BJ (cell line): ENCODE measurements around the gene TESK2. TPM values are rescaled to one million over a fixed set of nuclear protein-coding genes. Genes with fewer than 3 reads are reported as not detected.

Experiments
- CTCF ChIA-PET: fragments of 350-600 bp; formaldehyde crosslinking; extraction: SDS; loops from one replicate; lab custom pipeline; 2021; ENCODE audit warnings: antibody characterized with exemption, inconsistent platforms; lab: Yijun Ruan, JAX
- POLR2A ChIA-PET: fragments of 300-600 bp; sonication (Branson Sonifier 250); formaldehyde crosslinking; extraction: SDS; loops from one replicate; lab custom pipeline; 2021; ENCODE audit warnings: antibody characterized with exemption; lab: Charles Lee
- DNase-seq: peaks from one replicate; pipeline ENCODE4 v3.0.0-alpha.2; 2011; ENCODE audit warnings: low read depth
- H3K27me3 ChIP-seq: 2 replicates; pipeline ENCODE4 v1.6.0; 2011; ENCODE audit warnings: low read length; ENCODE audit not compliant: control insufficient read depth, insufficient read depth
- H3K36me3 ChIP-seq: 2 replicates; pipeline ENCODE4 v1.5.1; 2011; ENCODE audit warnings: low read length; ENCODE audit not compliant: control insufficient read depth, insufficient read depth
- H3K4me3 ChIP-seq: 2 replicates; pipeline ENCODE4 v1.5.1; 2011; ENCODE audit warnings: low read depth, mild to moderate bottlenecking, control low read depth, low read length
- CTCF ChIP-seq: IDR thresholded peaks from 2 replicates; pipeline ENCODE4 v1.5.1; 2011; ENCODE audit warnings: low read depth, mild to moderate bottlenecking, control low read depth, inconsistent platforms, low read length, moderate library complexity; ENCODE audit not compliant: insufficient read depth
- polyA plus RNA-seq: library from polyadenylated mRNA; depleted of rRNA; stranded (reverse); fragments of >200 nt; gene quantifications from 2 replicates; pipeline ENCODE4 v1.2.3, GENCODE V29; 2011

Gene TESK2
- polyA plus RNA-seq, 1 experiment, result 2.5 TPM

DNA sequence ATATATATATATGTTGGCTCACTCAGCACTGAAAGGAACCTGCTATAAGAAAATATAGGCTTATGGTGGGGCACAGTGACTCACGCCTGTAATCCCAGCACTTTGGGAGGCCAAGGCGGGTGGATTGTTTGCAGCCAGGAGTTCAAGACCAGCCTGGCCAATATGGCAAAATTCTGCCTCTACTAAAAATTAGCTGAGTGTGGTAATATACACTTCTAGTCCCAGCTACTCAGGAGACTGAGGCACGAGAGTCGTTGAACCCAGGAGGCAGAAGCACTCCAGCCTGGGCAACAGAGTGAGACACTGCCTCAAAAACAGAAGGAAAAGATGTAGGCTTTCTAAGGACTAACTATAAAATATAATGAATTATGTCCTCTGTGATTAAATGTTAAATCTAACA lies 136.1 kb downstream of the TESK2 start:
- ChIA-PET CTCF (interaction anchor here (0.6 to 3.3 kb wide), 2 partner anchors 137 to 646 kb away, joined by 3 to 18 read pairs; partner anchors contain the start of gene TESK2), POLR2A (no interaction called here)
- H3K27me3 ChIP-seq, result no peaks in the 10 kb centered on the region
- H3K4me3 ChIP-seq, result no peak overlapping the region
- no peak for TF ChIP-seq CTCF
- H3K36me3 ChIP-seq, result no peaks in the 10 kb centered on the region
- no peak for DNase-seq

- TF ChIP-seq CTCF, result no peak
- no peaks in the 10 kb centered on the region for H3K36me3 ChIP-seq
- ChIA-PET POLR2A (no interaction called here), CTCF (interaction anchor here (3.3 kb wide), 1 partner anchor 138 kb away, joined by 18 read pairs; the partner anchor contains the start of gene TESK2)
- no peak for DNase-seq
- H3K27me3 ChIP-seq, result no peaks in the 10 kb centered on the region
- H3K4me3 ChIP-seq, result no peak overlapping the region
Observed at GRCh38 chr1:45353685-45354084, 137.3 kb downstream of the TESK2 start.

DNA sequence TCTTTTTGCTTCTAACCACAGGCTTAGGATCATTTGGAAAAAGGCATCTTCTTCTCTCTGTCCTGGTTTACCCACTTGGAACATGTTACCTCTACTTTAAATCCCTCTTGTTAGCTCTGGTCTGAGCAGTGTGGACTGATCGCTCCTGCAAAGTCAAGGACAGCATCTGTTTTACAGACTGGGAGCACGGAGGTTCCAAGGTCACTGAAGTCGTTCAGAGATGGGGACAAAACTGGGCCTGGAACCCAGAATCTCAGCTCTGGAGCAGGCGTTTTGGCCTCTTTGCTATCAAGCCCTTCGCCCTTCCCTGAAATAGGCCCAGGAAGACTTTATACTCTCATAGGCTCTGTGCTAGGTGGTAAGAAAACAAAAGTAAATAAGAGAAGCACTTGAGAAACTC lies 139.5 kb downstream of the TESK2 start:
- DNase-seq, result no peak
- Histone ChIP-seq H3K27me3 (no peaks in the 10 kb centered on the region), H3K36me3 (no peaks in the 10 kb centered on the region), H3K4me3 (no peak overlapping the region)
- POLR2A ChIA-PET, result no interaction called here
- TF ChIP-seq CTCF, result no peak
- CTCF ChIA-PET, result interaction anchor here (1.5 to 6.1 kb wide), 2 partner anchors 7 to 142 kb away, joined by 3 to 48 read pairs; no protein-coding TSS in a partner anchor

DNA sequence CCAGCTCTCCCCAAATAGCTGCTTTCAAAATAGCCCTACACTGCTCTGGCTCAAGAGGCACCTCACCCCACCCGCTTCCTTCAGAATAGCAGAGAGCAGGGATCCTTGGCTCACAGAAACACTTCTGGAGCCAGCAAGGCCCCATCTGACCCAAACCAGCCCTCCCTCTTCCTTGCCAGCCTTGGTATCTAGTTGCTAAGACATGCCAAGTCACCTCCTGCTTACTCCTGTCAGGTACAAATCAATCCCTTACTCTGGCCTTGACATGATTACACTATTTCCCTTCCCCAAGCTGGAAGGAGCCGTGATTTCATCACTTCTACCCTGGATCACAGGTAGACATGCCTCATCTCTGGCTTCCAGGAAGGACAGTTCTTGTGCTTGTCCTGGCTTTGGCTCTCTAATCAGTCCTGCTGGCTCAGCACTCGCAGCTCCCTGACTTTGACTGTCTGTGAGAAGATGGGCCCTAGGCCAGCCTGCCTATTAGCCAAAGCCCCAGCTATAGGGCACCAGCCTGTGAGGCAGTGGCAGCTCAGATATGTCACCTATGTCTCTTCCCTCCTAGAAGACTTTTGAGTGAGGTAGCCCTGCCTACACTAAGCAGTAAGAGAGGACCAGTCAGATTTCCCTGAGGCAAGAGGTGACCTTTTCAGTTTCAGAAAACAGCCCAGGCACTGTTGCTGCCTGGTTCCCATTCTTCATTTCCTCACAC lies 141.8 kb downstream of the TESK2 start:
- CTCF ChIA-PET, result interaction anchor here (0.8 to 6.1 kb wide), 9 partner anchors 8 to 334 kb away, joined by 3 to 48 read pairs (median 5); partner anchors contain the start of genes MUTYH, TESK2 and TOE1
- peaks cover 3% of the 10 kb centered on the region; the same call in 1 of the 2 replicates for H3K36me3 ChIP-seq
- no peak overlapping the region for H3K4me3 ChIP-seq
- POLR2A ChIA-PET, result interaction anchor here (1.2 kb wide), 1 partner anchor 9 kb away, joined by 4 read pairs; the partner anchor contains the start of genes MUTYH and TOE1
- no peaks in the 10 kb centered on the region for H3K27me3 ChIP-seq
- TF ChIP-seq CTCF, result no peak
- DNase-seq, result no peak

DNA sequence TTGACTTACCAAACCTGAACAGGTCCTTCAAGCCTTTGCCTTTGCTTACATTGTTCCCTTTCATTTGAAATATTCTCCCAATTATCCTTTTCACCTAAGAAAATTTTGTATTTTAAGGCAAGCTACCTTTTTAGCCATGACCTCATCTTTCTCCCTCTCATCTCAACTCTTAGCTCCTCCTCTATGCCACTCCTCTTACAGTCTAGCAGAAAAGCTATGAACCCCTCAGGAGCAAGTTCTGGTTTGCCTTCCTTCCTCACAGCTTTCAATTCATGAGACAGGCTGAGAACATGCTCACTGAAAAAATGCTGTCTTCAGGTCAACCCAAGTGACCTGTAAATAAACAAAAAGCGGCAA lies 142.4 kb downstream of the TESK2 start:
- Histone ChIP-seq H3K27me3 (no peaks in the 10 kb centered on the region), H3K4me3 (no peak overlapping the region), H3K36me3 (peaks cover 4% of the 10 kb centered on the region)
- CTCF ChIA-PET, result interaction anchor here (0.6 to 6.1 kb wide), 10 partner anchors 8 to 499 kb away, joined by 3 to 48 read pairs (median 4); partner anchors contain the start of genes MUTYH, TESK2 and TOE1
- POLR2A ChIA-PET, result interaction anchor here (1.2 kb wide), 1 partner anchor 8 kb away, joined by 4 read pairs; the partner anchor contains the start of genes MUTYH and TOE1
- no peak for TF ChIP-seq CTCF
- no peak for DNase-seq
